ENCODE results near the gene FTO.

- TF ChIP-seq CTCF (IDR thresholded peaks at IDR 0.05; ENCODE audit: insufficient read depth, low read length, poor library complexity, severe bottlenecking) (no peak), EZH2phosphoT487 (conservative IDR thresholded peaks at IDR 0.05; ENCODE audit: low read length) (no peak)
Observed at GRCh38 chr16:54145881-54146280, 441.9 kb downstream of the FTO start.
